Measurements from ENCODE around the gene LAMC2. TPM values are rescaled to one million over a fixed set of nuclear protein-coding genes. Genes with fewer than 3 reads are reported as not detected.

LAMC2 gene
- polyA plus RNA-seq, 3 donors, result 4.4 to 7.7 (median 5.5) TPM

DNA sequence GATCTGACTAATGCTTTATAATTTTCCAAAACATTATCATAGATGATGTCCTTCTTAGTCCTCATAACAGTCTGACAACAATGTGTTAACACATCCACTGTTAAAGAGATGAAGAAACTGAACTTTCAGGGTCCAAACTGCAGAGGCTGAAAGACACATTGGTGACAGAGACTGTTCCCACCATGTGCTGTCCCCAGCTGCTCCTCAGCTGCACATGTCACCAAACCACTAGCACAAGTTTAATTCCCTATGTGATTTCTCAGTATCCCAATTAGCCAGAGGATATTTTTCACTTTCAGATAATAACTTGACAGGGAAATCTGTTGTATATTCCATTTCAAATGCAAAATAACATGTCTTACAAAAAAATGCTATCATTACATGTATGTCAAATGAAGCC, 24.6 kb downstream of the LAMC2 start:
- DNase-seq (ENCODE audit: low read depth in 3 of 3, low spot score in 2 of 3), result no peak

DNA sequence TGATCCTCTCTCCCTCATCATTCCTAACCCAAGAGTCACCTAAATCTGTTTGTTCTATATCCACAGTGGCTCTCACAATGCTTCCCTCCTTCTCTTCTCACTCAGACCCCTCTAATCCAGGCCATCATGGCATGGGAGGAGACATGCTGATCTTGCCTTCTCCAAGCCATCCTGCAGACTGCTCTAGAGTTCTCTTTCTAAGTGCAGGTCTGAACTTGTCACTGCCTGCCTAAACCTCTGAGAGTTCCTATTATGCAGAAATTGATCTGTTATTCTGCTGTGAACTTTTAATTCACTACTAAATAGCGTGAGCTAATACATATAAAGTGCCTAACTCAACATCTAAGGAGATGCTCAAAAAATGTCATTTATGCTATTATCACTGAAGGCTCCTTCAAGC, 26.8 kb downstream of the LAMC2 start:
- DNase-seq (ENCODE audit: low read depth in 3 of 3, low spot score in 2 of 3), result no peak

DNA sequence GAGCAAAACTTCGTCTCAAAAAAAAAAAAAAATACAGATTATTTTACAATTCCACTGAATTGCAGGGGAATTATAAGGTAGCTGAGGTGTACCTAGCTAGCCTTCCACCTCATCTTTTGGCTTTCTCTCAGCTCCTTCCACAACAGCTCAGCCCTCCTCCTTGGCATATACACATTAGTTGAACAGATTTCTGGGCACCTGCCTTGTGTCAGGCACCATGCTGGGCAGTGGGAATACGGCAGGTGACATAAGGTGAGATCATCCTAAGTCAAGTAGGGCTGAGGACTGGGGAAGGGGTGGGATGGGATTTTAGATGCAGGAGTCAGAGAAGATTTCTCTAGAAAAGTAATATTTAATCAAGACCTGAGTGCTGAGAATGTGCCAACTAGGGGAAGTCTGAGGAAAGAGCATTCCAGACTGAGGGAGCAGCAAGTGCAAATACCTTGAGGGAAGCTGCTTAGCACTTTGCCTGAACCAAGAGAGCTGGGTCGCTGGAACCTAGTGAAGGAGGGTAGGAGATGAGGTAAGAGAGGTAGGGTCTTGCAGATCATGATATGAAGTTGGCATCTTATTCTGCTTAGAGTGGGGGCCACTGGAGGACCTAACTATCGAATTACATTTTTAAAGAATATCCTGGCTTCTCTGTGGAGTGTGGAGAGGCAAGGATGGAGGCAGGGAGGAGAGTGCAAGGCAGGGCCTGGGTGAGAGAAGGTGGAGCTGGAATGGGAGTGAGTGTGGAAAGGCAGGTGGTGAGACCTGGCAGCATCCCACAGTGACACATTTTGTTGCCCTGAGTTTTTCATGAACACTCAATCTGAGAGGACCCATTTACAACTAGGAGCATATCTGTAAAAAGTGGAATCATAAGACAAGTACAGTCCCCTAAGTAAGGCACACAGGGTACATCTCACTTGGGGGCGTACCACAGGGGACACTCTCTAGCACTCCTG, 28.2 kb downstream of the LAMC2 start:
- DNase-seq (ENCODE audit: low read depth in 3 of 3, low spot score in 2 of 3), result no peak

DNA sequence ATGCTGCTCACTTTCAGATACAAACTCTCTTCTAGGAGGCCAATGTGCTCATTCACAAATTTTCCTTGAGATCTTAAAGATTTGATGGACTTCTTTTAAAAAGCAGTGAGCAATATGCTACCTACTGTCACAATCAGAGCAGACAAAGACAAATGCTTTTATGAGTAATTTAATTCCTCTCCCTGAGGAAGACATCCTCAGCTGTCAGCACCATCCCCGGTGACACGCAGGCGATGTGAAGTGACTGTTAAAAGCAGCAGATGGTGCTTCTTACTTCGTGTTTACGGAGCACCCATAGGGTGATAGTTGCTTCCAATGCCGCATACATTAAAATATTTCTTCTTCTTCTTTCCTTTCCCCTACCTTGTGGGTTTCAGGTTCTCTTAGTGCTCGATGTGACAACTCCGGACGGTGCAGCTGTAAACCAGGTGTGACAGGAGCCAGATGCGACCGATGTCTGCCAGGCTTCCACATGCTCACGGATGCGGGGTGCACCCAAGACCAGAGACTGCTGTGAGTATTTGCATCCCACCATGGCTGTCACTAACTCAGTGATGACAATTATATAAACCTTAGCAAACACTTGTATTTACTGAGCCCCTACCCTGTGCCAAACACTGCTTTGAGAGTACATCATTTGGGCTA, 29.1 kb downstream of the LAMC2 start:
- no peak for DNase-seq (ENCODE audit: low read depth in 3 of 3, low spot score in 2 of 3)

DNA sequence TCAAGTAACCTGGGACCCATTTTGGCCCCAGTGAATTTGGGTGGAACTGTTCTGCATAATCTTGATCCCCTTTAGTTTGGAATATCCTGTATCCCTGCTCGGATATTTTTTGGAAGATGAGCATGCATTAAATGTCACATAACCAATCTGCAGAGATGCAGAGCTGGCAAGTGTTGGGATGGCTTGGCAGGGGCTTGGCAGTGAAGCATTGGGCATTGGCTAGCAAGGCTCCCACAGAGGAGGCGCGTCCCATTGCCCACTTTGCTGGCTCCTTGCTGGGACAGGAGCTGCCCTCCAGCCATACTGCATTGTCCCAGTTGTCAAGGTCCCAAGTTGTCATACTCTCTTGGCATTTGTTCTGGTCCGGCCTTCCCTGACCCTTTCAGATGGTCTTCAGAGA, 29.9 kb downstream of the LAMC2 start:
- DNase-seq (ENCODE audit: low read depth in 3 of 3, low spot score in 2 of 3), result no peak

DNA sequence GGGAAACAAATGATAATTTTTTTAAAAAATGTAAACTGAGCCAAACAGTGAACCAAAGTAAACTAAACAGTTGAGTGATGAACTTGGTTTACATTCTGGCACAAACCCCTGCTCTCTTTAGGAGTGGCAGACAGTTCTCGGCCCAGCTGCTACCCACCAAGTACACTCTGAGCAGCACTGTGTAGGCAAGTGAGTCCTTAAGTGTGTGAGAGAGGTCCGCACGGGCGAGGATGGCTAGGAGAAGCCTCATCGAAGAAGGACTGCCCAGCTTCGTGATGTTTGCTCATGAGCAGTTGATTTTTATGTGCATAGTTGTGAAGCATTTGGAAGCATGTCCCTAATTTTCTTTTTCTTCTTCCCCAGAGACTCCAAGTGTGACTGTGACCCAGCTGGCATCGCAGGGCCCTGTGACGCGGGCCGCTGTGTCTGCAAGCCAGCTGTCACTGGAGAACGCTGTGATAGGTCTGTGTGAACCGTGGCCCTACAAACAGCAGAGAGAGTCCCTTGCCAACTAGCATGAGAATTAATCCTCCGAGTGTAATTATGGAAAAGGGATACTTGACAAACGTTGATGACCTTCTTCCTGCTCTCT, 32.1 kb downstream of the LAMC2 start:
- DNase-seq (ENCODE audit: low read depth in 3 of 3, low spot score in 2 of 3), result no peak

DNA sequence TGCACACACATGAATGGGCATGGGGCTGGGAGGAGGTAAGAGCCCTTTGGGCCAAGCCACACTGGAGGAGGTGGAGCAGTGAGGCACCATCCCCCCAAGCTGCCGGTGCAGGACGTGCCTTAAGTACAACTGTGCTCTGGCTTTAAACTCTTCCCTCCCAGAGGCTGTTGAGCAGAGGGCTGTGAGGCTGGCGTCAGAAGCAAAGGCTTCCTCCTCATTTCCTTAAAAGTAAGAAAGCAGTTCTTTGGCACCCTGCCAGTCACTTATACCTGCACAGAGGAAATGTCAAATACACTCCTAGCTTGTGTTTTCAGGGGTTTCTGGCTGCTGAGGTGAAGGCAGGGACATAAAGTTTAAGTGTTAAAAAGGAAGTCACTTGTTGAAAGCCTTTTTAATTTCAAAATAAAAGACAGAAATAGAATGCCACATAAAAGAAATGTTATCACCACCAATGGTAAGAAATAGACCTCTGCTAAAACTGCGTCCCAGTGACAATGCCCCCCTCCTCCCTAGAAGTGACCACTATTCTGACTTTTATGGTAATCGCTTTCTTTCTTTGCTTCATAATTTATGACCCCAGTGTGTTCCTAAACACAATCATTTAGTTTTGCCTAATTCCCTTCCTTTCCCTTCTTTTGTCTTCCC, 33.0 kb downstream of the LAMC2 start:
- peak in 1 of 3 donors; percentile 56 for DNase-seq (ENCODE audit: low read depth in 3 of 3, low spot score in 2 of 3)

- no peak for DNase-seq (ENCODE audit: low read depth in 3 of 3, low spot score in 2 of 3)
These were observed 33.5 kb downstream of the LAMC2 start for GRCh38 chr1:183219616-183220009.

DNA sequence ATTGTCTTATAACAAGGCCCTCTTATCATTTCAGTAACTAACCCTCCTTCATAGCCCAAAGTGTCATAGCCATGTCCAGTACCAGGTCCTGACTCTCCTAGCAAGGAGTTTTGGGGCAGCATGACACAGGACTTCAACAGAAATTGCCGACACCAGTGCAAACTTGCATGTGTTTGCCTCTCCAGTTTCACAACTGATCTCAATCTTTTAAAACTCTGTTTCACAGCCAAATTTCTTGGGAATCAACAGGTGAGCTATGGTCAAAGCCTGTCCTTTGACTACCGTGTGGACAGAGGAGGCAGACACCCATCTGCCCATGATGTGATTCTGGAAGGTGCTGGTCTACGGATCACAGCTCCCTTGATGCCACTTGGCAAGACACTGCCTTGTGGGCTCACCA, 36.8 kb downstream of the LAMC2 start:
- no peak for DNase-seq (ENCODE audit: low read depth in 3 of 3, low spot score in 2 of 3)

DNA sequence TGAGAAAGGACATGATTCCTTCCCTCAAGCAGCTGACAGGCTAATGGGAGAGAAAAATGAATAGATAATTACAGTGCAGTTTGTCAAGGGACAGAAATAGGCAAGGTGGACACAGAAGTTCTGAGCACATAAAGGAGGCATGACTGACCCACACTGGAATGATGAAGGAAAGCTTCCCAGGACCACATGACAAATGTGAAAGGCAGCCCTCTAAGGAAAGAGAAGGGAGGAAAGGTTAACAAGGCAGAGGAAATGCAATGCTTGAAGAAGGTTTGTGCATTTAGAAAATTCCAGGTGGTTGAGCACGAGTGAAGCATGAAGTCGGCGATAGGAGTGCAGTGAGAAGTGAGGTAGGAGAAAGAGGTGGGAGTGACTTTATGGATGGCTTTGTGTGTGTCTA, 37.4 kb downstream of the LAMC2 start:
- DNase-seq (ENCODE audit: low read depth in 3 of 3, low spot score in 2 of 3), result no peak

GRCh38 chr1:183226361-183226760, 40.3 kb downstream of the LAMC2 start:
- DNase-seq (ENCODE audit: low read depth in 3 of 3, low spot score in 2 of 3), result no peak

DNA sequence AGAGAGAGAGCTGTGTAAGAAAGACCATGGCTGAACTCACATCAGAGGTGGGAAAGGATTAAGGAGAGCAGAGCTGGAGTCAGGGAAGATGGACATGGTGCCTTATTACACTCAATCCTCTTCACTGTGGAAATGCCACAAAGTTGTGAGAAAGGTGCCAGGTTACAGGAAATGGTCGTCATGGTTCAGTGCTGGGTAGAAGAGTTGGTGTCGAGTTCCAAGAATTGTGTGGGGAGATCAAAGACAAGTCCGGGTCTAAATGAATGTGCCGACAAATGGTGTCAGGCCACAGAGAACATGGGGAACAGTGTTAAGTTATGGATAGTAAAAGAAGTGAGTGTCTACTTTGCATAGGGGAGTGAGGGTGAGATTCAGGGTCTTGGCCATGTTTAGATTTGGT, 40.9 kb downstream of the LAMC2 start:
- peak in 2 of 3 donors; percentile 62 to 80 for DNase-seq (ENCODE audit: low read depth in 3 of 3, low spot score in 2 of 3)

DNA sequence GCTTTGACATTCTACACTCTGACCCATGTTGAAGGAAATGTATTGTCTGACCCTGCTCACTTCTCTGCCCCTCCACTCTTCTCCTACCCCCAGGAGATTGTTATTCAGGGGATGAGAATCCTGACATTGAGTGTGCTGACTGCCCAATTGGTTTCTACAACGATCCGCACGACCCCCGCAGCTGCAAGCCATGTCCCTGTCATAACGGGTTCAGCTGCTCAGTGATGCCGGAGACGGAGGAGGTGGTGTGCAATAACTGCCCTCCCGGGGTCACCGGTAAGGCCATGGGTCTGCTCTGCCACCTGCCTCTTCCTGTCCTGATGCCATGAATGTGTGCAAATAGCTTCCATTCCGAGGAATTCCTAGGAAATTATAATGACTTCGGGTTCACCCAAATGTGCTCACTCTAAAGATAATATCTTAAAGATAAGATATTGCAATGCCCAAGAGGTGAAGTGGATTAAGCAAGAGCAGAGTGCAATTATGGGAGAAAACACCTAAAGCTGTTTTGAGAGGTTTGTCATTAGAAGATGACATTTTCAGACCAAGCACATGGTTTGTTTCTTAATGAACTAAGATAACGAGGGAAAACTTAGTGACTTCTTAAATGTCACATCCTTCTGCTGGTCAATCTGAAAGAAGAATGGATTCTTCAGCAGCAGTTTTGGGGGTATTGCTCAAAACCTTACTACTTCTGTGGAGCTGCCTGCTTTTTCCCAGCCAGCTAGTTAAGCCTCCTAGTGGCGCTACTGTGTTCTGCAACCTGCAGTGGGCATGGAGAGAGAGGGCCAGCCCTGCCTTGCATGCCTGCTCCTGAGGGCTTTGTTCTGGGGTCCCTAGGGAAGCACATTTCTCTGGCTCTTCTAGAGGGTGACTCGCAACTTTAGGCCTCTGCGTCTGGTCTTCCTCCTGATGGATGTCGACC, 41.6 kb downstream of the LAMC2 start:
- no peak for DNase-seq (ENCODE audit: low read depth in 3 of 3, low spot score in 2 of 3)

GRCh38 chr1:183228347-183229220, 42.5 kb downstream of the LAMC2 start:
- no peak for DNase-seq (ENCODE audit: low read depth in 3 of 3, low spot score in 2 of 3)

DNA sequence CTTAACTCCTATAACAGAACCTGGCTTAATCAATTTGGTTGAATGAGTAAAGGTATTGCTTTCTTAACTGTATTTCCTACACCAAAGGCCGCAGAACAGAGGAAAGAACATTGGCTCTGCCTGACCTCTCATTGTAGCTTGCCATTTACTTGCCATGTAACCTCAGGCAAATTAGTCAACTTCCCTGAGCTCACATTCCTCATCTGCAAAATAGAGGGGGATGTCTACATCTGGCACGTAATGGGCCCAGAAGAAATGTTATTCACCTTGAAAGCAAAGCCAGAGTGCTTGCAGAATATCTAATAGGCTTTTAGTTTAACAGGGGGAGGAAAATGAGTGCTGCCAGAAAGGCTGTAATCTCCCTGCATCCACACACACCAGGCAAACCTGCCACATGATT, 44.3 kb downstream of the LAMC2 start:
- no peak for DNase-seq (ENCODE audit: low read depth in 3 of 3, low spot score in 2 of 3)

DNA sequence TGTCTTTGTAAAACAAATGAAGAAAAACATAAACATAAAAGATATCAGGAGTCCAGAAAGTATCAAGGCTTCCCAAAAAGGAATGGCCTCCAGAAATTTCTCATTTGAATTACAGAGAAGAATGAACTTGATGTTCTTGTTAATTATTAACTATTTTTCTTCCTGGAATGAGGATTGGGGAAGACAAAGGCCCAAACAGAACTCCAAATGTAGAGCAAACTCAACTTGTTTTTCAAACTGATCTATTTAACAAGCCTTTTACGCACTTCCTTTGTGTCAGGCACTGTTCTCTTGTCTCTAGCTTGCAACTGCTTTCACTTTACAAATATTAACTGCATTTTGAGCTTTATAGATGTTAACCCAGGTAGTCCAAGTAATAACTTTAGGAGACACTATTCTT, 45.5 kb downstream of the LAMC2 start:
- DNase-seq (ENCODE audit: low read depth in 3 of 3, low spot score in 2 of 3), result no peak

DNA sequence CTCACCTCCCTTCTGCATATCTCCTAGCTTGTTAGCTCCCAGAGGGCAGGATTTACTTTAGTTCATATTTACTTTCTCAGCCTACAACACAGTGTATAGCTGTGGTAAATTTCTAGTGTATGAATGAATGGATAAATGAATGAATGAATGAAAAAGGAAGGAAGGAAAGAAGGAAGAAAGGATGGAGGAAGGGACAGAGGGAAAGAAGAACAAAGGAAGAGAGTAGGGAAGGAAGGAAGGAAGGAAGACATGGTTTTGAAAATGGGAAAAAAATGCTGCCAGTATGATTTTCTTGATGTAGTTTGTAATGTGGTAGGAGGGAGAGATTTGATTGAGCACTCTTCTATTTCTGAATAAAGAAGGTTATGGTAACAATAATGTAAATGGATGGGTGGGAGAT, 47.0 kb downstream of the LAMC2 start:
- no peak for DNase-seq (ENCODE audit: low read depth in 3 of 3, low spot score in 2 of 3)

DNA sequence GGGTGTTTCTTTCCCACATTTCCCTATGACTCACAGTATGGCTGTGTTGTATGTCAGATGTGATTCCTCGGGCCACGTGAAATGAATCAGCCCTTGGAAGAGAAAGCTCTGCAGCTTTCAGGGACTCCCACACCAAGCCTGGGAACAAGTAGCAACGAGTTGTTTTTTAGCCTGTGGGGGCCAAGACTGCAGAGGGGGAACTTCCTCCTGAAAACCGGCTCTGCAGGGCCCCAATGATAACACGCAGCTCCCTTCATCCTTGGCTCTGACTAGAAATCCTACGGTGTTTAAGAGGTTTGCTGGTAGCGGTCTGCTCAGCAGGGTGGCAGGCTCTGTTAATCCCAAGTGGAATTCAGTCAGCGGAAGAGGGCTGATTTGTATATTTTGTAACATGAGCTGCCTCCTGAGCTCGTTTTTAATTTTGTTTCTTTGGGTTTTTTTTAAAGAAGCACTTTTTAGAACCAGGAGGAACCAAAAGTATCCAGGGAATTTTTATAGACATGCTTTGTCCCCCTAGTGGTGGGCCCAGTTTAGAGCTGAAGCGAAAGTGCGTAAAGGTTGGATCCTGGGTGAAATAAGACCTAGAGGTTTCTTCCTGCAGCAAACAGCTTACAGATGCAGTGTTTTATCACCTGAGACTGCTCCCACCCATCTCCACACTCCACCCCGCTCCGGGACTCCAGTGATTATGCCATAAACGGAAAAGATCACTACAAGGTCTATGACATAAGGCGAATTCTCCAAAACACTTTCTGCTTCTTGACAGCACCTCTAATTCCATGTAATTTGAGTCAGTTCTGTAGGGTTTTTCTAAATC, 48.8 kb downstream of the LAMC2 start:
- DNase-seq (ENCODE audit: low read depth in 3 of 3, low spot score in 2 of 3), result peak; percentile 61 to 80 (median 69)

Measured in right renal cortex interstitium (tissue), 3 donors.